WTC11 (cell line): ENCODE data around the gene CNN2.

ENCODE experiments used
- CTCF ChIP-seq: fragments of 200-600 bp; IDR thresholded peaks from 2 replicates; pipeline ENCODE4 v1.8.0; 2022; ENCODE audit warnings: antibody characterized with exemption
- ESRRA ChIP-seq: sonication (generic); formaldehyde crosslinking; IDR thresholded peaks from 2 replicates; pipeline ENCODE4 v1.8.1; 2022; ENCODE audit warnings: mild to moderate bottlenecking, missing genetic modification reagents, borderline replicate concordance
- NFE2L1 ChIP-seq: sonication (generic); formaldehyde crosslinking; IDR thresholded peaks from 2 replicates; pipeline ENCODE4 v1.8.1; 2023; ENCODE audit warnings: missing genetic modification reagents
- TEAD4 ChIP-seq: sonication (generic); formaldehyde crosslinking; IDR thresholded peaks from 2 replicates; pipeline ENCODE4 v1.8.0; 2022; ENCODE audit warnings: mild to moderate bottlenecking, missing genetic modification reagents

- no peak for TF ChIP-seq CTCF
- no peak for TF ChIP-seq ESRRA (CRISPR knock-in tag)
- TF ChIP-seq TEAD4 (CRISPR knock-in tag) = no peak
- no peak for TF ChIP-seq NFE2L1
Measured at GRCh38 chr19:1002600-1002999, 23.8 kb upstream of the CNN2 start.
